ENCODE results near the gene DPH7. TPM values are rescaled to one million over a fixed set of nuclear protein-coding genes. Genes with fewer than 3 reads are reported as not detected.
A peak's percentile ranks its signal among the peaks of the same experiment; 100 is the strongest.
"Not testable (repeated sequence)": the region's sequence is repeated elsewhere in the genome, so short reads cannot be mapped to it uniquely, and the experiment has no call there.

Gene DPH7
- total RNA-seq, 1 donor from 2014 or later, result 37.6 TPM

GRCh38 chr9:137534256-137535119 is 44.2 kb downstream of the DPH7 start:
- peak; percentile 52 for DNase-seq (ENCODE audit: low spot score)

GRCh38 chr9:137532891-137533468 is 45.7 kb downstream of the DPH7 start:
- not testable (repeated sequence) for H3K79me2 ChIP-seq (ENCODE audit: low read depth); H3K9me3 Mint-ChIP-seq; H3K27ac Mint-ChIP-seq; H3K4me1 Mint-ChIP-seq; H3F3A ChIP-seq (ENCODE audit: low read depth); H3K36me3 ChIP-seq; H4K20me1 ChIP-seq (ENCODE audit: low read depth); DNase-seq (ENCODE audit: low spot score); H3K9ac ChIP-seq; H3K4me2 ChIP-seq; H3K27me3 ChIP-seq; H3K36me3 Mint-ChIP-seq; H3K4me1 ChIP-seq; H3K4me3 Mint-ChIP-seq; H3K27me3 Mint-ChIP-seq (ENCODE audit: insufficient read depth, low read depth); H3K9me3 ChIP-seq (ENCODE audit: low read depth); H2AFZ ChIP-seq (replicated peaks); H3K4me3 ChIP-seq; H3K27ac ChIP-seq

More at GRCh38 chr9:137534256-137535119, 44.2 kb downstream of the DPH7 start:
- H4K20me1 ChIP-seq (ENCODE audit: low read depth), result no peaks in the 10 kb centered on the region
- no peaks in the 10 kb centered on the region for H3K36me3 ChIP-seq
- H2AFZ ChIP-seq (replicated peaks), result peak overlapping the region; percentile 89
- Mint-ChIP-seq H3K9me3 (peaks cover 3% of the 10 kb centered on the region), H3K36me3 (peaks cover 3% of the 10 kb centered on the region), H3K4me1 (peaks cover 9% of the 10 kb centered on the region), H3K27me3 (ENCODE audit: insufficient read depth, low read depth) (no peaks in the 10 kb centered on the region), H3K4me3 (peak overlapping the region; percentile 72), H3K27ac (peak overlapping the region; percentile 84)
- H3K9me3 ChIP-seq (ENCODE audit: low read depth), result no peaks in the 10 kb centered on the region
- no peaks in the 10 kb centered on the region for H3F3A ChIP-seq (ENCODE audit: low read depth)
- no peak overlapping the region for H3K27ac ChIP-seq
- no peak overlapping the region for H3K4me3 ChIP-seq
- H3K9ac ChIP-seq, result no peak overlapping the region
- peak; percentile 59 for TF ChIP-seq CTCF (IDR thresholded peaks at IDR 0.05)
- no peak for TF ChIP-seq EZH2 (IDR thresholded peaks at IDR 0.05)
- H3K4me1 ChIP-seq, result no peaks in the 10 kb centered on the region
- H3K4me2 ChIP-seq, result no peak overlapping the region
- no peaks in the 10 kb centered on the region for H3K27me3 ChIP-seq
- H3K79me2 ChIP-seq (ENCODE audit: low read depth), result no peaks in the 10 kb centered on the region

GRCh38 chr9:137531099-137531765 is 47.5 kb downstream of the DPH7 start:
- Mint-ChIP-seq H3K4me3 (no peak overlapping the region), H3K27ac (peak overlapping the region; percentile 32), H3K36me3 (no peaks in the 10 kb centered on the region), H3K4me1 (peaks cover 9% of the 10 kb centered on the region), H3K9me3 (peaks cover 3% of the 10 kb centered on the region), H3K27me3 (ENCODE audit: insufficient read depth, low read depth) (no peaks in the 10 kb centered on the region)
- no peak for TF ChIP-seq CTCF (IDR thresholded peaks at IDR 0.05)
- TF ChIP-seq EZH2phosphoT487 (IDR thresholded peaks at IDR 0.05), result no peak
- TF ChIP-seq EZH2 (IDR thresholded peaks at IDR 0.05), result no peak
- no peak overlapping the region for H3K4me3 ChIP-seq
- no peak overlapping the region for H3K4me2 ChIP-seq
- no peak overlapping the region for H3K27ac ChIP-seq
- no peaks in the 10 kb centered on the region for H4K20me1 ChIP-seq (ENCODE audit: low read depth)
- H3F3A ChIP-seq (ENCODE audit: low read depth), result no peaks in the 10 kb centered on the region
- no peak overlapping the region for H3K9ac ChIP-seq
- H2AFZ ChIP-seq (replicated peaks), result no peak overlapping the region
- no peak for DNase-seq (ENCODE audit: low spot score)
- H3K27me3 ChIP-seq, result no peaks in the 10 kb centered on the region
- H3K36me3 ChIP-seq, result no peaks in the 10 kb centered on the region
- no peaks in the 10 kb centered on the region for H3K4me1 ChIP-seq
- no peaks in the 10 kb centered on the region for H3K9me3 ChIP-seq (ENCODE audit: low read depth)
- no peaks in the 10 kb centered on the region for H3K79me2 ChIP-seq (ENCODE audit: low read depth)
